GM12878 (cell line): Measurements from ENCODE around the gene DPF3.

Experiments
- POLR2A ChIP-seq: IDR thresholded peaks from 2 replicates; pipeline ENCODE4 v1.6.1; 2011; ENCODE audit warnings: low read depth, mild to moderate bottlenecking, low read length
- TF ChIP-seq, protein P1 (sequence below): IDR thresholded peaks from 2 replicates; pipeline ENCODE4 v1.6.1; 2012; ENCODE audit warnings: low read depth, low read length, improper control_type of control experiment
- TF ChIP-seq, protein P2 (sequence below), 3 experiments: IDR thresholded peaks in 2 of 3; conservative IDR thresholded peaks in 1 of 3; 2 replicates each; pipeline ENCODE4 v1.5.1; 2011; ENCODE audit warnings: low read depth in 3 of 3, low read length in 3 of 3, mild to moderate bottlenecking in 3 of 3, control low read depth in 2 of 3, moderate library complexity in 2 of 3, inconsistent platforms in 1 of 3, mixed read lengths in 1 of 3; ENCODE audit not compliant: control insufficient read depth in 2 of 3, insufficient read depth in 1 of 3; ENCODE audit errors: extremely low read depth in 1 of 3

- no peak for TF ChIP-seq POLR2A
- TF ChIP-seq, protein P1, sequence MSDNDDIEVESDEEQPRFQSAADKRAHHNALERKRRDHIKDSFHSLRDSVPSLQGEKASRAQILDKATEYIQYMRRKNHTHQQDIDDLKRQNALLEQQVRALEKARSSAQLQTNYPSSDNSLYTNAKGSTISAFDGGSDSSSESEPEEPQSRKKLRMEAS: no peak
- TF ChIP-seq, protein P2, sequence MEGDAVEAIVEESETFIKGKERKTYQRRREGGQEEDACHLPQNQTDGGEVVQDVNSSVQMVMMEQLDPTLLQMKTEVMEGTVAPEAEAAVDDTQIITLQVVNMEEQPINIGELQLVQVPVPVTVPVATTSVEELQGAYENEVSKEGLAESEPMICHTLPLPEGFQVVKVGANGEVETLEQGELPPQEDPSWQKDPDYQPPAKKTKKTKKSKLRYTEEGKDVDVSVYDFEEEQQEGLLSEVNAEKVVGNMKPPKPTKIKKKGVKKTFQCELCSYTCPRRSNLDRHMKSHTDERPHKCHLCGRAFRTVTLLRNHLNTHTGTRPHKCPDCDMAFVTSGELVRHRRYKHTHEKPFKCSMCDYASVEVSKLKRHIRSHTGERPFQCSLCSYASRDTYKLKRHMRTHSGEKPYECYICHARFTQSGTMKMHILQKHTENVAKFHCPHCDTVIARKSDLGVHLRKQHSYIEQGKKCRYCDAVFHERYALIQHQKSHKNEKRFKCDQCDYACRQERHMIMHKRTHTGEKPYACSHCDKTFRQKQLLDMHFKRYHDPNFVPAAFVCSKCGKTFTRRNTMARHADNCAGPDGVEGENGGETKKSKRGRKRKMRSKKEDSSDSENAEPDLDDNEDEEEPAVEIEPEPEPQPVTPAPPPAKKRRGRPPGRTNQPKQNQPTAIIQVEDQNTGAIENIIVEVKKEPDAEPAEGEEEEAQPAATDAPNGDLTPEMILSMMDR (IDR thresholded peaks at IDR 0.05 in 2 of 3, conservative IDR thresholded peaks at IDR 0.05 in 1 of 3; ENCODE audit: control insufficient read depth in 2 of 3, extremely low read depth in 1 of 3, insufficient read depth in 1 of 3, low read depth in 3 of 3, low read length in 3 of 3): no peak
These were observed 280.5 kb downstream of the DPF3 start for GRCh38 chr14:72613231-72613974.
